ENCODE results near the gene ATP2C1. TPM values are rescaled to one million over a fixed set of nuclear protein-coding genes. Genes with fewer than 3 reads are reported as not detected.

The ATP2C1 gene
- total RNA-seq, 1 donor from 2014 or later: 142 TPM

Other genes with a start within 250 kb of the ATP2C1 start
- 32.2 TPM for gene PIK3R4, start 147.3 kb upstream of the ATP2C1 start, total RNA-seq
- 8.8 TPM for gene ASTE1, start 132.7 kb downstream of the ATP2C1 start, total RNA-seq
- gene NEK11, start 132.8 kb downstream of the ATP2C1 start, total RNA-seq: 3.8 TPM